ENCODE measurements around the gene LRRN2.
A peak's percentile ranks its signal among the peaks of the same experiment; 100 is the strongest.

Gene LRRN2

DNA sequence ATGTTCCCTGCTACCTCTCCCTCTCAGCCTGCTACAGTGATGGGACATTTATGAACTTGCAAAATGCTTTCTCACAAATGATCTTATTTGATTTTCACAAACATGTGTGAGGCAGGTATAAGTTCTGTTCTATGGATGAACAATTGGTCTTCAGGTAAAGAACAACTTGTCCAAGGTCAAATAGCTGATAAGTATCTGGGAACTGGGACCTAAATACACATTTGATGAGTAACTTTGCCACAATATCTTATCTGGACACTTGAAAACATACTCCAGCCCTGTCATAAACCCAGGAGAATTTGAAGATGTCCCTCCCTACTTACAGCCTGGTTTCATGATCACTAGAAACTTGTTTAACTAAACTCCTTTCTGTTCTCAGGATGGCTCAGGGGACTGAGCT is 23.0 kb downstream of the LRRN2 start:
- no peak for DNase-seq (ENCODE audit: low spot score)

DNA sequence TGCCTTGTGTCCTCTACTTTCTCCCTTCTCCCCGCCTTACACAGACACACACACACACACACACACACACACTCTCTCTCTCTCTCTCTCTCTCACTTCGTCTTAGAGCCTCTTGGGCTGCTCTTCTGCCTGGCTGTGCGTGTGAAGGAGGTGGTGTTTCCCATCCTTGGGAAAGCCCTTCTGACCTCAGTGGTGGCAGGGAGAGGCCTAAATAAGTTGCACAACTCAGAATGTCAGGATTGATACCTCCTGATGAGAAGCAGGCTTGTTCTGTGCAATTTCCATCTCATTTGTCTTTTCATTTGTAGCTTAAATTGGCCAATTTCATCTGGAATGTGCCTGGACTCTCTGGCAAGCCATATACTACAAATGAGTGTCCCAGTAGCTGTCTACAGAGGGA is 25.0 kb downstream of the LRRN2 start:
- DNase-seq (ENCODE audit: low spot score), result no peak

DNA sequence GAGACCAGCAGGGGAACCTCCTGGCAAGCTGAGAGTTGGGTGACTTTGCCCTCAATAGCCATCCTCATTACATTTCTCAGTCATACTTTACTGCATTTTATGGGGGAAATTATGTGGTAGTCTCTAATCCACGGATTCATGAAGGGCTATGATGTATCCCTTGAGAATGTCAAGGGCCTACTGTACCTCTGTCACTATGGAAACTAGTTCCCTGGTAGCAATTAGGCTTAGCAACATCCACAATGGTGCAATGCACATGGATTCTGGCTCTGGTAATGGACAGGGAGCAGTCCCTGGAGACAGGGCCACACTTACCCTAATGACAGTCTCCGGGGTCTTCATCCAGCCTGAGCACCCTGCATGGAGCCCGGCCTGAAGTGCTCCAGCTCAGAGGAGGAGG is 26.5 kb downstream of the LRRN2 start:
- DNase-seq (ENCODE audit: low spot score), result no peak

DNA sequence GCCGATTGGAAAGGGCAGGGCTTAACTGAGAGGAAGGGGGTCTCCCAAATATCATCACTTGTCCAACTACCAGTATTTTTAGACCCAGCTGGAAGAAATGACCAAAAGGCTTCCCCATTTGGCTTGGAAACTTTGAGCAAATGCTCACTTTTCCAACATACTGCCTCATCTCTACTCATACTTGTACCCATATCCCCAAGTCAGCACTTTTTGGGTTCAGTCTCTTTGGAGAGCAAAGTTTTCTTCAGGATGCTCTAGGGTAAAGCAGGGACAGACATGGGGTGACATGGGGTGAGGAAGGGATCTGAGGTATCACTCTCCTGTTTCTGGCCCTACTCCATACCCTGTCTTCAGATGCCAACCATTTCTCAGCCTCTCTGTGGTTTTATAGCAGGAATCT is 27.2 kb downstream of the LRRN2 start:
- DNase-seq (ENCODE audit: low spot score), result no peak

DNA sequence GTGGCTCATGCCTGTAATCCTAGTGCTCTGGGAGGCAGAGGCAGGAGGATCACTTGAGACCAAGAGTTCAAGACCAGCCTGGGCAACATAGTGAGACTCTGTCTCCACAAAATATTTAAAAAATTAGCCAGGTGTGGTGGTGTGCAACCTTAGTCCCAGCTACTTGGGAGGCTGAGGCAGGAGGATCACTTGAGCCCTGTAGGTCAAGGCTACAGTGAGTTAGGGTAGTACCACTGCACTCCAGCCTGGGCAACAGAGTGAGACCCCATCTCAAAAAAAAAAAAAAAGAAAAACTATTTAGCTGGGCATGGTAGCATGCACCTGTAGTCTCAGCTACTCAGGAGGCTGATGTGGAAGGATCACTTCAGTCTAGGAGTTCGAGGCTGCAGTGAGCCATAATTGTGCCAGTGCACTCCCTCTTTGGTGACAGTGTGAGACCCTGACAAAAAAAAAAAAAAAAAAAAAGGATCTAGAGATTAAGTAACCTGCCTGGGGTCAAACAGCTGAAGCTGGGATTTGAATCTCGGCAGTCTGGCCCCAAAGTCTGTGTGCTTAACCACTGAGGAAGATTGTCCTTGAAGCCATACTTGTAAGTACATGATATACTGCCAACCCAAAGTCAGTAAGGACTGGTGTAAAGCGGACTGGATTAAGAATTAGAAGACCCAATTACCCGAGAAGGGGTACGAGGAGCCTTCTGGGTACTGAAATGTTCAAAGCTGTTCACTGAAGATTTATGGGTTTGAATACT is 31.8 kb downstream of the LRRN2 start:
- DNase-seq (ENCODE audit: low spot score), result no peak

DNA sequence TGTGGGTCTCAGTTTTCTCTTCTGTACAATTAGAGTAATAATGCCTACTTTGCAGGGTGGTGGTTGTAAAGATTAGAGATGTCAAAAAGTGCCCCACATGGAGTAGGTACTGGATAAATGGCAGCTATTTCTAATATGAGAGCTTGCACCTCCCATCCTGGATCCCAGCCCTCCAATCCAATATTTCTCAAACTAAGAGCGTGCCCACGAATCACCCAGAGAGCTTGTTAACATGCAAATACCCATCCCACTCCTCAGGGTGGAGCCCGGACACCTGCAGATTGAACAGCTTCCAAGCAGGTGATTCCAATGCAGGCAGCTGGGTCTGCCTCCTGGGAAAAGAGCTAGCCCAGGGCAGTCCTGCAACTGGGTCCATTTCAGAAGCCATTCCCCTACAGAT is 33.0 kb downstream of the LRRN2 start:
- DNase-seq (ENCODE audit: low spot score), result no peak

DNA sequence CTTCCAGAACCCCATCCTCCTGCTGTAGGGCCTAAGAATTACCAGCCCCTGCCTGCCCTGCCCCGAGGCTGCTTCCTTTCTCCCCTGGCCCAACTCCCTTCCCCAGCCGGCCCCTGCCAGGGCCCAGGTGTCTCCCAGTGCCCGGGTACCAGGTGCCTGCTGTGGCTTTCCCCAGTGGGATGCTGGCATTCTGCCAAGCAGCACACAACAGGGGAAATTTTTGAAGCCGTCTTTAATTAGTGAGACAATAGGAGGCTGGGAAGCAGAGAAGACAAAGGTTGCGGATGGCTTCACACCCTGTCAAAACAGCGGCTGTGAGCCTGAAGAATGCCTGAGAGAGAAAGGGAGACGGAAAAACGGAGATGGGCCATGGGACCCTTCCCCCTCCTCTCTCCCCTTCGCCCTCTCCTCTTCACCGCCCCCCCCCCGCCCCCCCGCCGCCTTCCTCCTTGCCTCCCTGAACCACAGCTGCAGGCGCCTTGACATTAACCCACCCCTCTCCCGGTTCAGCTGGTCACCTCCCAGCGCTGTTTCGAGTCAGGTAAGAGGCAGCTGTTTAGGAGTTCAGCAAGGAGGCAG is 33.6 kb downstream of the LRRN2 start:
- DNase-seq (ENCODE audit: low spot score), result no peak

DNA sequence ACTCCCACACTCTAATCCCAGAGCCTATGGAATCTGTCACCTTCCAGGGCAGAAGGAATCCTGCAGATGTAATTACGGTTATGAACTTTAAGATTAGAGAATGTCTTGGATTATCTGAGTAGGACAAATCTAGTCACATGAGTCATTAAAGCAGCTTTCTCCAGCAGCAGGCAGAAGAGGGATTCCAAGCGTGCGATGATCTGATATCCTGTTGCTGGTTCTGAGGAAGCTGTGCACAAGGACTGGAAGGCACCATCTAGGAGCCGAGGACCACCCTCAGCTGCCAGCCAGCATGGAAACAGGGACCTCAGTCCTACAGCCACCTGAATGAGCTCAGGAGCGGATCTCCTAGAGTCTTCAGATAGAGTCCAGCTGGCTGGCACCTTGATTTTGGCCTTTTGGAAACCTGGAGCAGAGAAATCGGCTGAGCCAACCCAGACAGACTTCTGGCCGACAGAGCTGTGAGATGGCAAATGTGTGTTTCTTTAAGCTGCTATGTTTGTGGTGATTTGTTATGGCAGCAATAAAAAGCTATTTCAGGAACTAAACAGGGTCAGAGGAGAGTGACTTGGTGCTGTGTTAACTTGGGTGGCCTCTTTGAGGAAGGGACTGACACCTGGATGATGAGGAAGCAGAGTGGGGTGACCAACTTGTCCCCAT is 34.5 kb downstream of the LRRN2 start:
- no peak for DNase-seq (ENCODE audit: low spot score)

DNA sequence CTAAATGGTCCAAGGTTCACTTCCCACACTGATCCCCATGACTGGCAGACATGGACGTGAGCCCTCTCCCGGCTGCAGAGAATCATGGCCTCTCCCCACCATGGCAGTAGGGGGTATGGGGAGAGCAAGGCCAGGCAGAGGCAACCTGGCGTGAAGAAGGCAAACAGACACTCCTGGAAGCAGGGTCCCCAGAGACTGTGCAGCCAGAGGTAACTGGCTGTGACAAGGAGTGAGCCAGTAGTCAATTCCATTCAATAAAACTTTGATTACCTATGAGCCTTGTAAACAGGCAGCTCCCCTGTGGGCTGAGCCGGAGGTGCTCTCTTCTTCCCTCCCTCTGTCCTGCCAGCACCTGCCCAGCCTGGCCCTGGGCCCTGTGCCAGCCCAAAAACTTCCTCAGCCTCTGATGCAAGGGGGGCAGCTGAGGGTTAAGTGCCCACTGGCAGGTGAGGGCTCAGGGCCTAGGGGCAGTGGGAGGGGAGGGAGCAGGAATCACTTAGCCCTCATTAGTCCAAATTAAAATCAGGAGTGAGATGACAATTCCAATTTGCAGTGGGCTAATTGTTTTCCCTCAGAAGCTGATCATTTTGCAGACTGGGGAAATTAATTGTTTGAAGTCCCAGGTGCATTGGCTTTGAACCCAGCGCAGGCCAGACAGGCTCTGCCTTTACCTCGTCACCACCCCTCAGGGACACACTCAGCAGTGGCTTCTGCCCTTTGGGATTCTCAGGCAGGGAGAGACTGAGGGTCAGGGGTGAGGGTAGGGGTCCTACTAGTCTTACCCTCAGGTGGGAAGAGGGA is 35.6 kb downstream of the LRRN2 start:
- no peak for DNase-seq (ENCODE audit: low spot score)

DNA sequence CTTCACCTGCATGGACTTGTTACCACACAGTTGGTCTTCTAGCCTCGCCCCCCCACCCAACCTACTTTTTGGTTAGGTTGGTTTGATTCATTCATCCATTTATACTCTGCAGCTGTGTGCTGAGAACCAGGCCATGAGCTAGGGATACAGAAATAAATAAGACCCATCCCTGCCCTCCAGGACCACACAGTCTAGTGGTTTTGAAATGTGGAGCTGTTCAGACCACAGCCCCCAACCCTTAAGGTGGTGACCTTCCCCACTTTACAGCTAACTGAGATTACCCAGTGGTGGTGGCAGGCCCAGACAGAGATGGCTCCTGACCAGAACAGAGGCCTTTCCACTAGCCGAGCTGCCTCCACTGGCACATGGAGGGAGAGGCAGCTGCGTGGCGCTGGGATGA is 37.0 kb downstream of the LRRN2 start:
- DNase-seq (ENCODE audit: low spot score), result no peak

DNA sequence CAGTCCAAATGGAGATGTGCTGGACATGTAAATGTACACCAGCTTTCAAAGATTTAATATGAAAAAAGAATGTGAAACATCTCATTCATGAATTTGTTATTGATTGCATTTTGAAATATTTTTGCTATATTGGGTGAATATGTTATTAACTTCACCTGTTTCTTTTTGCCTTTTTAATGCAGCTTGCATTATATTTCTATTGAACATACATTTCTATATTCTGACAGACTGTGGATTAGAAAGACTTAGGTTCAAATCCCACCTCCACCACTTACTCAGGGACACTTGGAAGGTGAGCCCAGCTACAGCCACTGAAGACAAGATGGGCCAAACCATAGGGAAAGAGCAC is 37.8 kb downstream of the LRRN2 start:
- no peak for DNase-seq (ENCODE audit: low spot score)

DNA sequence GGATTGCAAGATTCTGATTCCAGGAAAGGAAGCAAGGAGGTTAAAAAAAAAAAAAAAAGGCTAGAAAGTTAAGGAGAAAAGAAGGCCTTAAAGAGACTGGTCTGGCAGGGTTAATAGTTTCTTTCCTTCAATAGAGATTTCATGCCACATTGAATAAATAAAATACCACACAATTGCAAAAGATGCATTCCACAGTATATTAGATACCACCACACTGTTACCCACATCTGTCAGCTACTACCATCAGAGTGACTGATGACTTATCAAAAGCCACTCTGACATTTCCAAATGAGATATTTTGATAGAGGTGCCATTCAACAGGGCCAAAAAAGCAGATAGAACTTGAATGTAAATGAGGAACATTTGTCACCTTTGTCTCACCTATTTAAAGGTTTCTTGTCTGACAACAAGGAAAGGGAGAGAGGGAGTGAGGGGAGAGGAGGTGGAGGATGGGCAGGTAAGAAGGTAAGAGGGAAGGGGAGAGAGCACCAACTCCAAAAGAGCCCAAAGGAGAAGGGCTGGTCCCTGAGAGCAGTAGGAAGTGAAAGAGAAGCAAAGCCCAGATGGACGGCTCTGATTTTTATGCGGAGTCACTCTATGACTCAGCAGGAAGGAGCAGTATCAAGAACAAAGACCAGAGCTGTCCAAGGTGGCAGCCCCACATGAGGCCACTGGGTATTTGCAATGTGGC is 38.3 kb downstream of the LRRN2 start:
- DNase-seq (ENCODE audit: low spot score), result peak; percentile 60

DNA sequence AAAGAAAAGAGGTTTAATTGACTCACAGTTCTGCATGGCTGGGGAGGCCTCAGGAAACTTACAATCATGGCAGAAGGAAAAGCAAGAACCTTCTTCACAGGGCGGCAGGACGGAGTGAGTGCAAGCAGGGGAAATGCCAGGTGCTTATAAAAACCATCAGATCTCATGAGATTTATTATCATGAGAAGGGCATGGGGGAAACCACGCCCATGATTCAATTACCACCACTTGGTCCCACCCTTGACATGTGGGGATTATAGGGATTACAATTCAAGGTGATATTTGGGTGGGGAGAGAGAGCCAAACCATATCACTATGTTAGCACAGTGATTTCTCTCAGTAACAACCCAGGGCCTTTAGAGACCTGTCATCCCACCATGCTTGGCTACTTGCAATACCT is 39.9 kb downstream of the LRRN2 start:
- DNase-seq (ENCODE audit: low spot score), result no peak

DNA sequence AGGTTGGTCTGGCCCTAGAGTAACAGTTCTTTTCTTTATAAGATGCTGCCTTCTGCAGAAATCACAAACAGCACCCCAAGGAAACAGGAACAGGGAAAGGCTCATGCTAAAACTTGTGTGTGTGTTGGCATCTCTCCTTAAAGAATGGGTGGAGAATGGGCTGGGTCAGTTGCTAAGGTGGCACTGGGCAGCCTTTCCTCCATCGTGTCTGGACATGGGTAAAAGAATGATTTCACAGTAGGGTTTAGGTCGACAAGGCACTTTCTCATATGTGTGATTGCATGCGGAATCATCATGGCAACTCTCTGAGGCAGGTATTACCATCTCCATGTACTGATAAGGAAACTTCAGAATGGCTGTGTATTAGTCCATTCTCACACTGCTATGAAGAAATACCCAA is 40.3 kb downstream of the LRRN2 start:
- no peak for DNase-seq (ENCODE audit: low spot score)

DNA sequence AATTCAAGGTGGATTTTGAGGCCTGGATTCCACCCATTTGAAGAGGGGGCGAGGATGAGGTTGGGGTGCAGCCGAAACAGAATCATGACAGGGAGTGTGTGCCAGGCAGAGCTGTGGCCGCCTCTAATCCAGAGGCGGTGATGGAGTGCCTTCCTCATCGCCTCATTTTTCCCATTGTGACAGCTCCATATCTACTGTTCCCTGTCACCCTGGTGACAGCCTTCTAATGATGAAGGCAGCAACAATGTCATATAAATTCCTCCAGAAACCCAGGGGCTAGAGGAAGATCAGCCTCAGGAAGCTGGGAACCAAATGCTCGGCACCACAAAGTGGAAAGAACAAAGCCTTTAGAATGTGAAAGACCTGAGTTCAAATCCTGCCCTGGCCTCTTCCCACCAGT is 42.0 kb downstream of the LRRN2 start:
- no peak for DNase-seq (ENCODE audit: low spot score)

DNA sequence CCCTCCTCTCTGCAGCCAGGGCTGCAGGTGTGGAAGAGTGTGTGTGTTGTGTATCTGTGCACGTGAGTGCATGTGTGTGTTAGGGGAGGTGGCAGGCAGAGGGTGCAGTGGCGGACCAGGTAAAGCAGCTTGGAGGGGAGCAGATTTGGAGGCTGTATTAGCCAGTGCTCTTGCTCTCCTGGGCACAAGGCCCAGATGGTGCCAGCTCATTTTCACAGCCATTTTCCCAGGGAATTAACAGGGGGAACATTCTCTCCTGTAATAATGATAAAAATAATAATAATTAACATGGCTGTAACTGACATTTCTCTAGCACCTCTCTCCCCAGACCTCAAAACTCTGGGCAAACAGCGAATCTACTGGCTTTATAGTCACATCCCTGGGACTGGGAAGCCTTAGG is 43.6 kb downstream of the LRRN2 start:
- DNase-seq (ENCODE audit: low spot score), result no peak

DNA sequence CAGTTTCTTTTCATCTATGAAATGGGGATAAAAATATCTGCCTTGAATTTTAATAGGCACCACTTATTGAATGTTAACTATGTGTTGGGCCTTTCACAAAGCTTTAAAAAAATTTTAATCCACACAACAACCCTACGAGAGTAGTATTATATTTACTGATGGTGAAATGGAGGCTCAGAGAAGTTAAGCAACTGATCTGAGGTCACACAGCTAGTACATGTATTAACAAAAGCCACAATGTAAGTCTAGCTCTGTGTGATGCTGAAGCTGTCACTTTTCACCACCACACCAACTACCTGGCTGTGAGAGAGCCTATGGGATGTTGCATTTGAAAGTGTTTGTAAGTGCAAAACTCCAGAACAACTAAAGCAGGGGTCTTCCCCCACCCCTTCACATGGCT is 44.1 kb downstream of the LRRN2 start:
- no peak for DNase-seq (ENCODE audit: low spot score)

DNA sequence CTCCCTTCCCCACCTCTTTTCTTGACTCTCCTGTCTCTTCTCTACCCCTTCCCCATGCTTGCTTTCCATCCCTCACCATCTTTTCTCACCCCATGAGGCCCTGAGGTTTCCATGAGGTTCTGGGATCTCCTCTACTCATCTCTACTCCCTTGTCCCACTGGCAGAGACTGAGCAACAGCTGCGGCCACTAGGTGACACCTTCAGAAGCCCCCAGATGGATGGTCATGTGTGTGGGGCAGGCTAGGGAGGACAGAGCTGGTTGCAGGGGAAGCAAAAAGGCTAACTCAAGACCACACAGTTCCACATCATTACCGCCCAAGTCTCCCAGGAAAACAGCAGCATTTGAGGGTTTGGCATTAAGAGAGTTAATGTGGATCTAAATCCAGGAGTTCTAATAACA is 45.0 kb downstream of the LRRN2 start:
- no peak for DNase-seq (ENCODE audit: low spot score)

DNA sequence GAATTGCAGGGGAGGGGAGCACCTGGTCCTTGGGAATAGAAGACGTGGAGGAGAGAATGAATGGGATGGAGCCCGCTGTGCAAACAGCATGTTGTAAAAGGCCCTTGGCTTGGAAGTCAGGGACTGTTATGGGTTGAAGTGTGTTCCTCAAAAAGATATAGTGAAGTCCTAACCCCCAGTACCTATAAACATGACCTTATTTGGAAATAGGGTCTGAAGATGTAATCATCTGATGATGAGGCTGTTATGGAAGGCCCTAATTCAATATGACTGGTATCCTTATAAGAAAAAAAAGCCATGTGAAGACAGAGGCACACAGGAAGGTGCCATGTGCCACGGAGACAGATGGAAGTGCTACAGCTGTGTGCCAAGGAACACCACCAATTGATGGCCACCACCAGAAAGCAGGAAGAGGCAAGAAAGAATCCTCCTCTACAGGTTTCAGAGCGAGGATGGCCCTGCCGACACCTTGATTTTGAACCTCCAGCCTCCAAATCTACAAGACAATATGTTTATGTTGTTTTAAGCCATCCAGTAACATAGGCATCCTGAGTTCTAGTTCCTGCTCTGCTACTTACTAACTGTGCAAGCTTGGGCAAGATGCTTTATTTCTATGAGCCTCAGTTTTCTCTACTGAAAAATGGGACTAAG is 51.2 kb downstream of the LRRN2 start:
- no peak for DNase-seq (ENCODE audit: low spot score)

DNA sequence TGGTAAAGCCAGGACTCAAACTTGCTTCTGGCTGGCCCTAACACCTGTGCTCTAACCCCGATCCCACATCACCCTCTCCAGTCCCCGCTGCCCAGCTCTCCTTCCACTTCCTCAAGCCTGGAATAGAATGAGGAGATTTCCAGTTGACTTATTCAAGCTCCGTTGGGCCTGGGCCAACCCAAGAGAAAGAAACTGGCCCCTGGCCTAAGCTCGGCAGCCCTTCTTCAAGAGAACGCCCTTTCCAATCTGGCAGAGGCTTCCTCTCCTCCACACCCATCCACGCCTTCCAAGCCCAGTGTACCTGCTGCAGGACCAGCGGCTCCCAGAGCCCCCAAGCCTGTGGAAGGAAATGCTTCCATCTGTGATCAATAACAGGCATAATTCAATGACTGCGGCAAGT is 51.9 kb downstream of the LRRN2 start:
- no peak for DNase-seq (ENCODE audit: low spot score)

DNA sequence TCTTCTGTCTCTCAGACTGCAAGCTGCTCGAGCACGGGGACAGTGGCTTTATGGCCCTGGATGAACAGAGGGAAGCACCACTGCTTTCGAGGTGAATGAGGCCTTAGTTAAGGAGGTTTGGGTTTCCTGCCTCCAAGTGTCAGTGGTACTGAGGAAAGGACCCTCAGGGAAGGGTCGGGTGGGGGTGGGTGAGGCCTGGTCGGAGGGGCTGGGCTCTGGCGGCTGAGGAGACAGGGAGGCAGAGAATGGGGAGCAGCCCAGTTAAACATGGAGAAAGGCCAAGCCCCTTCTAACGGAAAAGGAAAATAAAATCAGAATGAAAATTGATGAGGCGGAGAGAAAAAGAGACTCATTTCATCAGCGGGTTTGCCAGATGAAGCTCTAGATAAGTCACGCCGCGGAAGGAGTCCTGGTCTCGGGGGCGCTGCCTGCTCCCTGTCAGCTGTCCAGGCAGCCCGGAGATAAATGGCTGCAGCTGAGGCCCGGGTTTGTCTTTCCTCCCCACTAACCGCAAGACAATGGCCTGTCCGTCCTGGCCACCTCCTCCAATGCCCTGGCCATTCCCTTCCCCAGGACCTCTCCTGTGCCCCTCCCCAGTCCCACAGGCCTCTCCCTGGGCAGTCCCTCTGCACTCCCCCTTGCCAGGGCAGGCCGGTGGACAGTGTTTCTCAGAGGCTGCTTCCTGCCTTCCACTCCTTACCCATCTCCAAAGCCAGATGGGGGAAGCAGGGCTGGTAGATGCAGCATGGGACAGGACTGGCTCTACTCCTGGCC is 55.2 kb downstream of the LRRN2 start:
- no peak for DNase-seq (ENCODE audit: low spot score)

Data from HuH-7.5 (cell line).